Gastroesophageal sphincter (tissue), 3 donors: ENCODE results near the gene ECHS1.

ENCODE experiments used
- POLR2AphosphoS5 ChIP-seq: sonication (generic); formaldehyde crosslinking; IDR thresholded peaks from one replicate; pipeline ENCODE4 v1.6.1; 2017; ENCODE audit warnings: antibody characterized with exemption
- TF ChIP-seq, protein P1 (sequence below), 4 experiments: fragments of 200-600 bp in 2 of 4; fragments of 450-650 bp in 2 of 4; sonication (generic) in 1 of 4; IDR thresholded peaks; one replicate each; pipeline ENCODE4 v1.5.1; 2017 to 2019; ENCODE audit warnings: antibody characterized with exemption in 4 of 4, mild to moderate bottlenecking in 2 of 4, moderate library complexity in 2 of 4

DNA sequence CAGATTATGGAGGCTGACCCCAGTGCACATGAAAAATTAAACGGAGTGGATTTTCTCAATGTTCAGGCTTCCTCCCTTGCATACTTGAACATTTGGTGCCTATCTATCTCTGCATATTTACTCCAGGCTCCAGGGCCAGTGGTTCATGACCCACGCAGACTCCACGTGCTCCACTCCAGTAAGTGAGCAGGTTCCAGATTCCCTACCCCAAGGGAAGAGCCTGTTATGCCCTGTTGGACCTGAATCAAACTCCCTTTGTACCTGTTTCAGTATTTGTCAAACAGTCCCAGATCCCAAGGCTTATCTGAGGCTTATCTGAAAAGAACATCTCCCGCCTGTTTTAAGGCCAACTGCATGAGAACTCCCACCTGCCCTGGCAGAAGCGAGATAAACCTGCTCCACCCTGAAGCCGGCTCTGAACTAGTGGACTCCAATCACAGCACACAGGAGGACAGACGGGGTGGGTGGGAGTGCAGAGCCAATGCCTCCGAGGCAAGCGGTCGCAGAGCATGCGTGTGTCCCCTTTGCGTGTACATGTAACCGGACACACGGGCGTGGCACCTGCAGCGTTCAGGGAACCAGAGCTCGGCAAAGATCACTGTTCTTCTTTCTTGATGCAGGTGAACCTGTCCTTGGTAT is 13.1 kb downstream of the ECHS1 start:
- TF ChIP-seq, protein P1, sequence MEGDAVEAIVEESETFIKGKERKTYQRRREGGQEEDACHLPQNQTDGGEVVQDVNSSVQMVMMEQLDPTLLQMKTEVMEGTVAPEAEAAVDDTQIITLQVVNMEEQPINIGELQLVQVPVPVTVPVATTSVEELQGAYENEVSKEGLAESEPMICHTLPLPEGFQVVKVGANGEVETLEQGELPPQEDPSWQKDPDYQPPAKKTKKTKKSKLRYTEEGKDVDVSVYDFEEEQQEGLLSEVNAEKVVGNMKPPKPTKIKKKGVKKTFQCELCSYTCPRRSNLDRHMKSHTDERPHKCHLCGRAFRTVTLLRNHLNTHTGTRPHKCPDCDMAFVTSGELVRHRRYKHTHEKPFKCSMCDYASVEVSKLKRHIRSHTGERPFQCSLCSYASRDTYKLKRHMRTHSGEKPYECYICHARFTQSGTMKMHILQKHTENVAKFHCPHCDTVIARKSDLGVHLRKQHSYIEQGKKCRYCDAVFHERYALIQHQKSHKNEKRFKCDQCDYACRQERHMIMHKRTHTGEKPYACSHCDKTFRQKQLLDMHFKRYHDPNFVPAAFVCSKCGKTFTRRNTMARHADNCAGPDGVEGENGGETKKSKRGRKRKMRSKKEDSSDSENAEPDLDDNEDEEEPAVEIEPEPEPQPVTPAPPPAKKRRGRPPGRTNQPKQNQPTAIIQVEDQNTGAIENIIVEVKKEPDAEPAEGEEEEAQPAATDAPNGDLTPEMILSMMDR (IDR thresholded peaks at IDR 0.05) = no peak
- no peak for TF ChIP-seq POLR2AphosphoS5
